NCI-H82 treated with DMSO at 0.1 percent for 48 hours (cell line): ENCODE results near the gene EIF4A3.
"Not testable (repeated sequence)": the region's sequence is repeated elsewhere in the genome, so short reads cannot be mapped to it uniquely, and the experiment has no call there.

Source experiments
- DNase-seq: peaks from one replicate; lab custom pipeline; 2025; ENCODE audit not compliant: unreplicated experiment; lab: John Stamatoyannopoulos, UW

Gene EIF4A3

GRCh38 chr17:80101946-80102663 lies 44.8 kb downstream of the EIF4A3 start:
- peak; percentile 23 for DNase-seq

DNA sequence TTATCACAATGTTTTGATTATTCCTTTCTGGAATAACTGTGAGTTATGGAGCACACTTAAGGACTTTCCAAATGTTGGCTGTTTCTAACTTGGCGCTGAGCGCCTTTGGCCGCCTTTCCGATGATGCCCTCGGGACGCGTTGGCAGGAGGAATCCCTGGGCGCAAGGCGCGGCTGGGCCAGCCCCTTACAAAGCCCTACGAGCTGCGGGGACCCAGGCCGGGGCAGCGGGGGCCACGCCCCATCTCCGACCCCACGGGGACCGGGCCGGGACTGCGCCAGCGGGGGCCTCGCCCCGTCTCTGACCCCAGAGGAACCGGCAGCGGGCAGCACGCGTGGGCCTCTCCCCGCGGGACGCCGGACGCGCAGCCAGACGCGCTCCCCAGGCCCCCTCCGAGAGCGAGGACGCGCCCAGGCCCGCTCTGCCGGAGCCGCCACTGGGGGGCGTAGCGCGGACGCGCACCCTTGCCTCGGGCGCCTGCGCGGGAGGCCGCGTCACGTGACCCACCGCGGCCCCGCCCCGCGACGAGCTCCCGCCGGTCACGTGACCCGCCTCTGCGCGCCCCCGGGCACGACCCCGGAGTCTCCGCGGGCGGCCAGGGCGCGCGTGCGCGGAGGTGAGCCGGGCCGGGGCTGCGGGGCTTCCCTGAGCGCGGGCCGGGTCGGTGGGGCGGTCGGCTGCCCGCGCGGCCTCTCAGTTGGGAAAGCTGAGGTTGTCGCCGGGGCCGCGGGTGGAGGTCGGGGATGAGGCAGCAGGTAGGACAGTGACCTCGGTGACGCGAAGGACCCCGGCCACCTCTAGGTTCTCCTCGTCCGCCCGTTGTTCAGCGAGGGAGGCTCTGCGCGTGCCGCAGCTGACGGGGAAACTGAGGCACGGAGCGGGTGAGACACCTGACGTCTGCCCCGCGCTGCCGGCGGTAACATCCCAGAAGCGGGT lies 45.6 kb downstream of the EIF4A3 start, which contains the start of gene GAA:
Gene GAA (plus strand): TSS at position 571 of the 935 bp plus-strand sequence. CDS start 3,006 bp downstream, outside the sequence.
- peak; percentile 42 for DNase-seq

DNA sequence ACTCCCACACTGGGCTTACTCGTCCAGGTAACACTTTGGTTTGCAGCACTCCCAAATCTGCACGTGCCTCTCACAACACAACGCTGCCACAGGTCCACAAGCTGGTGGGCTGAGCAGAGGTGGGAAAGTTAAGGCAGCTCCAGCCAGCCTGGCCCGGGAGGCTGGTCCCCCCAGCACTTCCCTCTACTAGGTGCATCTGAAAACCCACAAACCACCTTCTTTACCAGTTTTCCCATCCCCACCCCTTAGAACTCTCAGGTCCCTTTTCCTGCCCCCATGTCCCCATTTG lies 46.9 kb downstream of the EIF4A3 start:
- DNase-seq = no peak

- no peak for DNase-seq
Measured at GRCh38 chr17:80099291-80100034, 47.5 kb downstream of the EIF4A3 start.

- DNase-seq = no peak
Measured at GRCh38 chr17:80097844-80098691, 48.9 kb downstream of the EIF4A3 start.

GRCh38 chr17:80097127-80097621 lies 49.8 kb downstream of the EIF4A3 start:
- DNase-seq = no peak

DNA sequence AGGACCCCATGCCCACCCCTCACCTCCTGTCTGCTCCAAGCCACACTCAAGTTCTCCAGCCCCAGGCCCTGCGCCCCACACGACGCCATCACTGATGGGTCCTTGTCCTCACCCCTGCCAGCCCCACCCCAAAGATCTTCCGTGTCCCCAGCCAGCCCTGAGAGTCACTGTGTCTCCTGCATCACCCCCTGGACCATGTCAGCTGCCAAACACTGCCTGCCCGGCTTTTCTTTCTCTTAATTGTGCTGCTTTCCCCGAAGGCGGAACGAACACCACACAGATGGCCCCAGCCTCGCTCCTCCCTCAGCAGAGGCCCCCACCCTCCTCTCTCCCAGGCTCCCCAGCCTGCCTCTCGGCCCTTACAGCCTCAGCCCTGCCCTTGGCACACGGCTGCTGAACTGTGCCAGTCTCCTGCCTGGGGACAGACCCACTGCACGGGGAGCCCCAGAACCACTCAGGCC lies 50.3 kb downstream of the EIF4A3 start:
- DNase-seq = no peak

DNA sequence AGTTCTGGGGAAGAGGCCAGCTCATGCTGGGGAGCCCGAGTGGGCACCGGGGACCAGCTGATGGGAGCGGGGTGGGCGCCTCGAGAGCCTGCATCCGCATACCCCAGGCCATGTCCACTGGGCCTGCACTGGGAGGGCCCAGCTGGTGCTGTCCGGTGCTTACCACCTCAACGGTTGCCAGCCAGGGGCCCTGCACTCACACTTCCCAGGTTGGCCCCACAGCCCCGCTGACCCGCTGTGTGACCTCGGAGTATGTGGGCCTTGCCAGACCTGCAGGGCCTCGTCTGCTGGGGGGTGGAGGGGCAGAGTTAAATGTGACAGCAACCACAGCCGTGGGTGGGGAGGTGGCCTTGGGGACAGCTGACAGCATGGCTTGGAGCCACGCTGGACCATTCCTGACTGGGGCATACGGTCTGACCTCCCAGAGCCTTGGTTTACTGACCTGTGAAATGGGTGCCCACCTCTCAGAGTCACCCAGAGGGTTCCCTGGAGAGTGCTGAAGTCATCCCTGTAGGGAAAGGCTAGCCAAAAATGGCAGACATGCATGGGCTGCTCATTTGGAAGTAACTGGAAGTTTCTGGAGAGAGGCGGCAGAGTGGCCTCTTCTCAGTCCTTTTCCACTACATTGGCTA lies 51.0 kb downstream of the EIF4A3 start:
- no peak for DNase-seq

DNA sequence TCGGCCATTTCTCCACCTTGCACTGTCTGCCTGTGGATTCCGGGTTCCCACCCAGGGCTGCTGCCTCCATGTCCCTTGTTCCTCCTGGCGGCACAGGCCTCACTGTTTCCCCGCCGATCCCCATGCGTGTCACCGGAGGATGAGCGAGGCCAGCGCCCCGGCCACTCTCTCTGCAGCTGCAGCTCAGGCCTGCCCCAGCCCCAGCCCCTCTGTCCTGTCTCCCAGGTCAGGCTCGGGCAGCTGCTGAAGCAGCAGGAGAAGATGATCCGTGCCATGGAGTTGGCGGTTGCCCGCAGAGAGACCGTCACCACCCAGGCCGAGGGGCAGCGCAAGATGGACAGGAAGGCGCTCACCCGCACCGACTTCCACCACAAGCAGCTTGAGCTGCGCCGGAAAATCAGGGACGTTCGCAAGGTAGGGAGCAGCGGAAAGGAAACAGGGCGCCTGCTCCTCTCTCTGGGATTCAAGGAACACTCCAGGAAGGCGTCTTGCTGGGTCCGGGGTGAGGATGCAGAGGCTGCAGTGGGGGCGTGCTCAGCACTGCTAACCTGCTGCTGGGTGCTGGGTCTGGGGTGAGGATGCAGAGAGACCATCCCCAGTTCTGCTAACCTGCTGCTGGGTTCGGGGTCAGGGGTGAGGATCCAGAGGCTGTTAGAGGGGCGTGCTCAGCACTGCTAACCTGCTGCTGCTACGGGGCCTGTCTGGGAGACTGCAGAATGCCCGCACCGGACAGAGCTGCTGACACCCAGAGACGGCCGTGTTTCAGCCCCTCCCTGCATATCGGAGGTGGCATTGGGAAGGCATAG lies 51.7 kb downstream of the EIF4A3 start:
- no peak for DNase-seq

DNA sequence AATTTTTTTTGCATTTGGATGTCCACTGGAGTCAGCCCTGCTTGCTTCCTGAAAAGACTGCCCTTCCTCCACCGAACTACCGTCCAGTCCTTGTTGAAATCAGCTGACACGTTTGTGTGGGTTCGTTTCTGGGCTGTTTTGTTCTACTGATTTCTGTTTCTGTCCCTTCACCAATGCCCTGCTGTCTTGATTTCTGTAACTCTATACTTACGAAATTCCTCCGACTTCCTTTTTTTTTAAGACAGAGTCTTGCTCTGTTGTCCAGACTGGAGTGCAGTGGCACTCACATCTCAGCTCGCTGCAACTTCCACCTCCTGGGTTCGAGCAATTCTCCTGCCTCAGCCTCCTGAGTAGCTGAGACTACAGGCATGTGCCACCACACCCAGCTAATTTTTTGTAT lies 54.0 kb downstream of the EIF4A3 start:
- no peak for DNase-seq

DNA sequence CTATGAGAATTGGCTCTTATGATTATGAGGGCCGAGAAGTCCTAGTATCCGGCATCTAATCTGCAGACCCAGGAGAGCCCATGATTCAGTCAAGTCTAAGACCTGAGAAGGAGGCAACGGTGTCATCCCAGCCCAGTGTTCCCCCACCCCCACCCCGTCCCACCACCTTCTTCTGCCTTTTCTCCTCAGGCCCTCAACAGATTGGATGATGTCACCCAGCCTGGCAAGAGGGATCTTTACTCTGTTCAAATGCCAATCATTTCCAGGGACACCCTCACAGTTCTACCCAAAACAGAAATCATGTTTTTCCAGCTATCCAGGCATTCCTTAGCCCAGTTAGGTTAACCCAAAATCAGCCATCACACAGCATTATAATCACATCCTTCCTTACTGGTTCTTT lies 55.6 kb downstream of the EIF4A3 start:
- DNase-seq = no peak

DNA sequence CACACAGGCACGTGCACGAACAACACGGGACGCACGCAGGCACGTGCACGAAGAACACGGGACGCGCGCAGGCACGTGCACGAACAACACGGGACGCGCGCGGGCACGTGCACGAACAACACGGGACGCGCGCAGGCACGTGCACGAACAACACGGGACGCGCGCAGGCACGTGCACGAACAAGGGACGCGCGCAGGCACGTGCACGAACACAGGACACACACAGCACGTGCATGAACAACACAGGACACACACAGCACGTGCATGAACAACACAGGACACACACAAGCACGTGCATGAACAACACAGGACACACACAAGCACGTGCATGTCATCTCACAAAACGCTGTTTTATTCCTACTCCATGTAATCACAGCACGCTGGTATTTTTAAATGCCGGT lies 56.8 kb downstream of the EIF4A3 start:
- not testable (repeated sequence) for DNase-seq

DNA sequence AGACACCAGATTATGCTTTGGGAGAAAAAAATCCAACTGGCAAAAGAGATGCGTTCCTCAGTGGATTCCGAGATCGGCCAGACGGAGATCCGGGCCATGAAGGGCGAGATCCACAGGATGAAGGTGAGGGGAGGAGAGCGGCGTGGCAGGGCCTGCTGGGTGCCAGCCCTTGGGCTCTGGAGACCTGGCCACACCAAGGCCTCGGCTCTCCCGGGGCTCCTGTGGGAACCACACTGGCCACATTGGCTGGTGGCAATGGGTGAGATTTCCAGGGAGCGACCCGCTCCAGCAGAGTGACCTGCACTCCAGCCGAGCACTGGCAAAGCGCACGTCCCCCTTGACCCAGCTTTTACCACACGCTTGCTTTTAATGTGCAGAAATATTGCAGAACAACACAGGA lies 57.2 kb downstream of the EIF4A3 start:
- DNase-seq = no peak

GRCh38 chr17:80087346-80088265 lies 59.3 kb downstream of the EIF4A3 start:
- DNase-seq = no peak

DNA sequence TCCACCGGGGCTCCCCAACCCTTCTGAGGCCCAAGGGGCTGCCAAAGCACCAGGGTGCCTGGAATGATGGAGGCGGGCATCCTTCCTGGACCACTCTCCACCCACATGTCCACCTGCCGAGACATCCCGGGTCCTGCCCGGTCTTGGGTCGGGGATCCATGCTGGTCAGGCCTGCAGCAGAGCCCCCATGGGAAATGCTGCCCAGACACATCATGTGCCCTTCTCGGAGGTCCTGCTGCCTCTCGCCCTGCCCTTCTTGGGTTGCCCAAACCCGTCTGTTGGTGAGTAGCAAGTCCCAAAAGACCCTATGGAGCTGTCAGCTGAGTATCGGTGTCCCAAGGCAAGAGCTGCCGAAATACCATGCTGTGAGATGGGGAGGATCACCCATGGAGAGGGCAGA lies 60.3 kb downstream of the EIF4A3 start:
- no peak for DNase-seq

DNA sequence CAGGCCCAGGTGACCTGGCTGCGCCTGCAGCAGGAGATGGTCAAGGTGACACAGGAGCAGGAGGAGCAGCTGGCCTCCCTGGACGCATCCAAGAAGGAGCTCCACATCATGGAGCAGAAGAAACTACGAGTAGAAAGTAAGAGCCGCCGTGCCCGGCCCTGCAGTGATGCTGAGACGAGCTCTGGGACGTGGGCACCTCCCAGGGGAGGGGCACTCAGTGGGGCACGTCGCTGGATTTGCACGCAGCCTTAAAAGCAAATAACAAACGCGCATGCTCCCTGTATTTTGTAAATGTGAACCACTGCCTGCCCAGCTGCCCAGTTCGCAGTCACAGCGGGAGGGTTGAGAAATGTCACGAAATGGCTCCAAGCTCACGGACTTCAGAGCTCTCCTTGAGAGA lies 60.8 kb downstream of the EIF4A3 start:
- DNase-seq = no peak

GRCh38 chr17:80084773-80085172 lies 62.2 kb downstream of the EIF4A3 start:
- DNase-seq = no peak
